HG03066 (cell line): ENCODE results near the gene CSPG4.
A peak's percentile ranks its signal among the peaks of the same experiment; 100 is the strongest.
"Not testable (repeated sequence)": the region's sequence is repeated elsewhere in the genome, so short reads cannot be mapped to it uniquely, and the experiment has no call there.

Source experiments
- ATAC-seq: cut with Tn5 transposase; IDR thresholded peaks from one replicate; pipeline ENCODE4 v1.9.1; 2021; ENCODE audit warnings: low read depth; ENCODE audit not compliant: unreplicated experiment

Gene CSPG4, protein sequence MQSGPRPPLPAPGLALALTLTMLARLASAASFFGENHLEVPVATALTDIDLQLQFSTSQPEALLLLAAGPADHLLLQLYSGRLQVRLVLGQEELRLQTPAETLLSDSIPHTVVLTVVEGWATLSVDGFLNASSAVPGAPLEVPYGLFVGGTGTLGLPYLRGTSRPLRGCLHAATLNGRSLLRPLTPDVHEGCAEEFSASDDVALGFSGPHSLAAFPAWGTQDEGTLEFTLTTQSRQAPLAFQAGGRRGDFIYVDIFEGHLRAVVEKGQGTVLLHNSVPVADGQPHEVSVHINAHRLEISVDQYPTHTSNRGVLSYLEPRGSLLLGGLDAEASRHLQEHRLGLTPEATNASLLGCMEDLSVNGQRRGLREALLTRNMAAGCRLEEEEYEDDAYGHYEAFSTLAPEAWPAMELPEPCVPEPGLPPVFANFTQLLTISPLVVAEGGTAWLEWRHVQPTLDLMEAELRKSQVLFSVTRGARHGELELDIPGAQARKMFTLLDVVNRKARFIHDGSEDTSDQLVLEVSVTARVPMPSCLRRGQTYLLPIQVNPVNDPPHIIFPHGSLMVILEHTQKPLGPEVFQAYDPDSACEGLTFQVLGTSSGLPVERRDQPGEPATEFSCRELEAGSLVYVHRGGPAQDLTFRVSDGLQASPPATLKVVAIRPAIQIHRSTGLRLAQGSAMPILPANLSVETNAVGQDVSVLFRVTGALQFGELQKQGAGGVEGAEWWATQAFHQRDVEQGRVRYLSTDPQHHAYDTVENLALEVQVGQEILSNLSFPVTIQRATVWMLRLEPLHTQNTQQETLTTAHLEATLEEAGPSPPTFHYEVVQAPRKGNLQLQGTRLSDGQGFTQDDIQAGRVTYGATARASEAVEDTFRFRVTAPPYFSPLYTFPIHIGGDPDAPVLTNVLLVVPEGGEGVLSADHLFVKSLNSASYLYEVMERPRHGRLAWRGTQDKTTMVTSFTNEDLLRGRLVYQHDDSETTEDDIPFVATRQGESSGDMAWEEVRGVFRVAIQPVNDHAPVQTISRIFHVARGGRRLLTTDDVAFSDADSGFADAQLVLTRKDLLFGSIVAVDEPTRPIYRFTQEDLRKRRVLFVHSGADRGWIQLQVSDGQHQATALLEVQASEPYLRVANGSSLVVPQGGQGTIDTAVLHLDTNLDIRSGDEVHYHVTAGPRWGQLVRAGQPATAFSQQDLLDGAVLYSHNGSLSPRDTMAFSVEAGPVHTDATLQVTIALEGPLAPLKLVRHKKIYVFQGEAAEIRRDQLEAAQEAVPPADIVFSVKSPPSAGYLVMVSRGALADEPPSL (N-terminal part only)

DNA sequence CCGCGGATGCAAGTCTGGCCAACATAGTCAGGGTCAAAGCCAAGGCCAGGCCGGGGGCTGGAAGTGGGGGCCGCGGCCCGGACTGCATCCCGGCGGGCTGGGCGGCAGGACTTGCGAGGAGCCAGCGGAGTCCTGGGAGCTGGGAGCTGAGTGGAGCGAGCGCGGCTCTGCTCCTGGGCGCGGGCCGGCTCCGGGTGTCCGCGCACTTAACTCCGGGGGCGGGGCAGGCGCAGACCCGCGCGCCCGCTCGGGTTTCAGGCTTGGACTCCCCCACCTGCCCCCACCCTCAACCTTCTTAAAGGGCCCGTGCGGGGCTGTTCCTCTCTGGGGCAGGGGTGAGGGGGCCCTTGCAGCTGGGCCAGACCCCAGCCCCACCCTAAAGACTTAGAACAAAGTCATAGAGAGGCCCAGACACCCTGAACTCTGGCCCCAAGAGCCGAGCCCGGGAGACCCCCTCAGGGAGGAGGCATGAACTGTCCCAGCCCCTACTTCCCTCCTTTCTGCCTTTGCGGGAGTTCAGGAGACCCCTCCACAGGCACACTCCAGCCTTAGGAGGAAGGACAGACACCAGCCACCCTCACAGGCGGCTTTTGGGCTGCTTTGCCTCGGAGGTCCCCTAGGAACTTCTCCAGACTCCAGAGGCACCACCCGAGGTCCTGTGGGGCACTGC, at the start of gene CSPG4:
Gene CSPG4 (minus strand): TSS at position 181 of the 670 bp plus-strand sequence. CDS start 93 bp downstream, at position 88.
- ATAC-seq: no peak

DNA sequence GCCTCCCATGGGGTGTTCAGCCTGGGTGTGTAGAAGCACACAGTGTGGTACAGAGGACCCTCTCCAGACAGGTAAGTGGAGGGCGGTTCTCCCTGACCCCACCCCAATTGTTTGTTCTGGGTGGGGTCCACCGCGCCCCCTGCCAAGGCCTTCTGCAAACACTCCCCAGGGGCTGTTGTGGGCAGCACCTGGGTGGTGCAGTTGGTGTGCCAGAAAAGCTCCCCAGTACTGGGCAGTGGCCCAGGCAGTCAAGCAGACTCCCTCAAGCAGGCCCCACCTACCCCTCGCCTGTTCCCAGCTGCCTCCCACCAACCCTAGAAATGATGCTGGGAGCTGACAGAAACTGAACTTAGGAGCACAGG, 49.7 kb upstream of the CSPG4 start:
- not testable (repeated sequence) for ATAC-seq

DNA sequence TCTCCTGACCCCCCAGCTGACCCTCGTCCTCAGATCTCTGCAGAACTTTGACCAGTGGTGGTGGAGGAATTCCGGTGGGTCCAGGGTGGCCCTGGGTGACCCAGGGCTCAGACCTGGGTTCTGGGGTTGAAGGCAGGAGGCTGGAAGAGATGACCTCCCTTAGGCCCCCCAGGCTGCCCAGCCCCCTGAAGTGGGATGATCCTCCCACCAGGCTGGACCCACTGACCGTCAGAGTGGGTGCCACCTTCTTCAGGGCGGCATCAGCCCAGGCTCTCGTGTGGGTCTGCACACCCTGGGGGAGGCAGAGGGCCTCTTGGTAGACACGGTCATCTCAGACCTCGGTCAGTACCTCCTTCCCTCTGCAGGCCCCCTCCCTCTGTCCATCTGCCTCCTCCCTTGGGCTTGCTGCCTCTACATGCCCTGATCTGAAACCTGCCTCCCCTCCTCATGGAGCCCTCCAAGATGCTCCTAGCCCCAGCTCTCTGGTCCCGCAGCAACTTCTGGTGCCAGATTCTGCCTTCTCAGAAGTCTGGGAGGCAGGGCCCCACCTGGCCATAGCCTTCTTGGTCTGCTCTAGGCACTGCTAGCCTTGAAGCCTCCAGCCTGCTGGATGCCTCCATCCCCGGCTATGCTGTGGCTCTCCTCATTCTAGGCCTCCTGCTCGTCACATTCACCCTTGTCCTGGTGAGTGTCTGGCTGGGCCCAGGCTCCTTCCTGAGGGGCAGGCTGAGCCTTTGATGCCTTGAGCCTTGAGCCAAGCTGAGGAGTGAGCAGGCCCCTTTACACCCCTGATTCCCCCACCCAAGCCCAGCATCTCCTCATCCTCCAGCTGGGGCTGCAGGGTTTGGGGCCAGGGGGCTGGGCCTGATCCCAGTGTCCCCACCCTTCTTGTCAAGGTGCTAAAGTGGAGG, 49.1 kb upstream of the CSPG4 start:
- no peak for ATAC-seq

DNA sequence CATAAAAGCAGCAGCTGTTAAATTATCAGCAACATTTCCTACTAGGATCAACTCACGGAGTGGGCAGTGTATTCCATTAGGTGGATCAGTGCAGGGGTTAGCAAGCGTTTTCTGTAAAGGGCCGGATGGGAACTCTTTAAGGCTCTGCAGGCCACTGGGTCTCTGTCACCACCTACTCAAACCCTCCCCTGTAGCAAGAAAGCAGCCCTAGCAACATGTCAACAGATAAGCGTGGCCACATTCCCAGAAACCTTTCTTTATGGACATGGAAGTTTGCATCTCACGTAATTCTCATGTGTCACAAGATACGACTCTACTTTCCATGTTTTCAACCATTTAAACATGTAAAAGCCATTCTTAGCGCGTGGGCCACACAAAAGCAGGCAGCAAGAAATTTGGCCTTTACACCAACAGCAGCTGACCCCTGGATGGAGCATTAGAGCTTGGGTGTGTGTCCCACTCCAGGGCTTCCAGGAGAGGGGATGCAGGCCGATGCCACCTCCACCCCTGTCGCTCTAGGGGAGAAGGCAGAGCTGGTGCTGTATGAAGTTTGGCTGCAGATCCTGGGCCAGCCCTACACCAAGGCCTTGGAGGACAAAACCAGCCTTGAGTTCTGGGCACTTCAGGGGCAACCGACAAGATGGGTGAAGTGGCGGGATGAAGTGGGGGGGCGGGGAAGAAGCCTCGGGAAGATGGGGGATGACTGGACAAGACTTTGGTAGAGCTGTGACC, 48.2 kb upstream of the CSPG4 start:
- no peak for ATAC-seq

DNA sequence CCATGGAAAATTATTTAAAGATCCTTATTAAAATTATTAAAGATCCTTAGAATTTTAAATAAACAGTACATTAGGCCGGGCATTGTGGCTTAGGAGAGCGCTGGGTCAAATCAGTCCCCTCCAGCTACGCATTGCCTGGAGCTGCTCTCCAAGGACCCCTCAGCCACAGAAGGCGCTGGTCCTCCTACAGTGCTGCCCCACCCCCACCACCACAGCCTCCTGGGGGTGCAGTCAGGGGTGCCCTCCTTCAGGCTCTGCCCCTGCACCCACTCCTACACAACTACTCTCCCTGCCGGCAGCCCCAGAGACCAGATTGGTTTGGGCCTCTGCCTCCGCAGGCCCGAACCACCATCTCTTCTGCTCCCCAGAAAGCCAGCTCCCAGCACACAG, 47.5 kb upstream of the CSPG4 start:
- ATAC-seq: not testable (repeated sequence)

DNA sequence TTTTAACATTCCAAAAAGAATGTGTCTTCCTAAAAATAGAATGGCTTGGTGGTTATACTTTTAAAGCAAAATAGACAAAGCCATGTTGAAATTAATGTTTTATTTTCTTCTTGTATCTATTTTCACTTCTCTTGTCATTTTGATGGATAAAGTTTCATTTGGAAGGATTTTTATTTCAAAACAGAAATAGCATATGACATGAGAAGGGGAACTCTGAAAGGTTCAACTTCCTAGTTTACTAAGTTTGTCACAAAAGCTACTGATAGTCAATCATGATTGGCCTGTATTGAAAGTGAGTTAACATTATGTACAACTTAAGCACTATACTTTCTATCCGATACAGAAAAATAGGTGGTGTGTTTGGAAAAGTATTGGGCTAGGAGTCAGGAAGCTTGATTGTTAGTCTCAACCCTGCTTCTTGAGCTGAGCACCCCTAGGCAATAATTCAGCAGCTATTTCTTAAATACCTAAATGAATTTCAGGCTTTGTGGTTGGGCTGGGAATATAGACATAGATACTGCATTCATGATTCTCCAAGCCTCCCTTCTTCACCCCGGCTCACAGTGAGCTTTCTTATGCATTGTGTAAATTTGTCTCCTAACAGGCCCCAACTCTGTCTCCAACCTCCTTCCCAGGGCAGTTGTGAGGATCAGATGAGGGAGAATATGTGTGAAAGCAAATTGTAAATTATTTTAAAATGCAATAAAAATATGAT, 46.9 kb upstream of the CSPG4 start:
- ATAC-seq: no peak

DNA sequence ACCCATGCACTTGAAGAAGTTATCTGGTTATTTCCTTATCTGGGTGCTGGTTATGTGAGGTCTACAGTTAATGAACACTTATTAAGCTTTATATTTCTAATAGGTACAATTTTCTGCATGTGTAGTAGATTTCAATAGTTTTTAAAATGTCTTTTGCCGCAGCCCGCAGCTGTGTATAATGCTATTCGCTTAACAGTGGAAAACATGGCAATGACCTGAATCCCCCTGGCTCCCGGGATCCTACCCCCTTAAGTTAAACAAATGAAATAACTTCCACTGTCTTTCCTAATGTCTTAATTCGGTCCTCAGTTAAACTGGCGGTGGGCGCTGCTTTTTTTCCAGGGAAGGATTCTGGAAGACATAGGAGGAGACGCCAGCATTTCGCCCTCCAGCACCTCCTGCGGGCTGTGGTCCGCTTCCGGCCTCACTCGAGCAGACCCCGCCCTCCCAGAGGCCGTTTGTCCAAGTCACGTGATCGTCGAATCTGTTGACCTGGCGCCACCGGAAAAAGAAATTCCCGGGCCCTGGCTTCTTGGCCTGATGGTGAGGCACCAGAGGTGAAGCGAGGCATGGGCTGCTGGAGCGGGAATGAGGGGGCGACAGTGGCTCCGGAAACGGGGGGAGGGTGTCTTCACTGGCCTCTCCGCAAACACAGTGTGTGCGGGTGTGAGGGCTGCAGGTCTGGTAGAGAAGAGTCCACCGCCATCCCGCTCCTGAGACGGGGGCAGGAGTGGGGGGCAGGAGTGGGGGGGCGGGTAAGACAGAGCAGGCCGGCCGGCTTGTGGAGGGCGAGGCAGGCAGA, 45.6 kb upstream of the CSPG4 start:
- ATAC-seq: peak; percentile 84

DNA sequence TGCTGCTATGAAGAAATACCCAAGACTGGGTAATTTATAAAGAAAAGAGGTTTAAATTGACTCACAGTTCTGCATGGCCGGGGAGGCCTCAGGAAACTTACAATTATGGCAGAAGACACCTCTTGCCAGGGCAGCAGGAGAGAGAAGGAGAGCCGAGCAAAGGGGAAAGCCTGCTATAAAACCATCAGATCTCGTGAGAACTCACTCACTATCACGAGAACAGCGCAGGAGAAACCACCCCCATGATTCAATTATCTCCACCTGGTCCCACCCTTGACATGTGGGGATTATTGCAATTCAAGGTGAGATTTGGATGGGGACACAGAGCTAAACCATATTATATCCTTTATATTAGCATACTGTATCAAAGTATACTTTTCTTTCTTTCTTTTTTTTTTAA, 42.2 kb upstream of the CSPG4 start:
- not testable (repeated sequence) for ATAC-seq

DNA sequence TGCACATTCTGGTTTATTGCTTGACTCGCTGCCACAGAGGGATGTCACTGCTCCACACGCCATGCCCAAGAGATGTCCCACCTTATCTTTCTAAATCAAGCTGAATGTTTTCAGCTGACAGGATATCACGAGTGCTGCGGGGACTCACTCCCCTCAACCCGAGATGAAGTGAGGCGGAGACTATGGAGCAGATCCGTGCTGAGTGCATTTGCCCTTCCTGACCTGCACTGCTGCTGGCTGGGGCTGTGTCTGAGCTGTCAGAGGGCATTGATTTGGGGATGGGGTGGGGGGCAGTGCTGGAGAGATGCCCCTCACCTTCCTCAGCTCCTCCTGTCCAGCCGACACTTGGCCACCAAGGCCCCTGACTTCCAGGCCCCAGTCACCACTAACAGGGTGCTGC, 40.5 kb upstream of the CSPG4 start:
- ATAC-seq: no peak

DNA sequence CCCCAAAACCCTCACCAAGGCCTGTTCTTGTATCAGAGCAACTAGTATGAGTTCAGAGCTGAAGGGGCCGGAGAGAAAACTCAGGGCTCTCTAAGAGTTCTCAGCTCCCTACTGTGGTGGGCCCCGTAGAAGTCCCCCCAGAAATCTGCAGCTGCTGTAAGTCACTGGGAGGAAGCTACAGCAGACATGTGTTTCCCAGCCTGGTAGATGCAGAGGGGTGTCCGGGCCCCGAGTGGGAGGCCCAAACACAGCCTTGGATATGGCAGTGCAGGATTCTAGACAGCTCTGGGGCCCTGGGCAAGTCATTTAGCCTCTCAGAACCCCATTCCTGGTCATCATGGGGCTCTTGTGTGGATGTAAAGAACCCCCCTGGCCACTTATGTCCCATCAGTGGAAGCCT, 39.2 kb upstream of the CSPG4 start:
- ATAC-seq: no peak

DNA sequence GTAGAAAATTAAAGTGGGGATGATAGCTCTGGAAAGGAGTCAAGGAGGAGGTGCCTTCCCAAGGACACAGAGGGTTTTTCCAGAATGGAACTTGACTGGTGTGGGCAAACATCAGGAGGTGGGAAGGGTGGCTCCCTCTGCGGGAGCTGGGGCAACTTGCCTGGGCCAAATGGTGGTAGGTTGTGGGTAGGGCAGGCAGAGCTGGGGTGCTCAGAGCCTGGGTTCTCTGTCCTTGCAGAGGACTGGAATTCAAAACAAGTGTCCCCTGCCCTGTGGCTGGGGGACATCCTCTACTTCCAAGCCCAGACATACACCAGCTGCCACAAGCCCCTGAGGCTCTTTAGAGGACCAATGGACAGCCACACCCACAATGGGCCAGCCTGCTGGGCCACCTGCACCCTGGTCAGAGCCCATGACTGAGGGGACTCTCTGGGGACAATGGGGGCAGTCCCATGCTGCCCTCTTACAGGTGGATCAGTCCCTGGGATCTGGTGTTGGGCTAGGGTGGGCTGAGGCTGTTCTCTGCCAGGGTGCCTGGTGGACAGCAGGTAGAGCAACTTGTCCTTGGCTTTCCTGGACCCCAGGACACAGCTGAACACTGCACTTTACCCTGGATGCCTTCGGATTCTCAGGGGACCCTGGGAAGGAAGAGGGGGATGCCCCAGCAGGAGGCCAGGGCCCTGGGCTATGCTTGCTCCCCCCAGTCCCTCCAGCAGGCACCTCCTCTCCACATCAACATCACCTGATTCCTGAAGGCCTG, 38.6 kb upstream of the CSPG4 start:
- no peak for ATAC-seq

DNA sequence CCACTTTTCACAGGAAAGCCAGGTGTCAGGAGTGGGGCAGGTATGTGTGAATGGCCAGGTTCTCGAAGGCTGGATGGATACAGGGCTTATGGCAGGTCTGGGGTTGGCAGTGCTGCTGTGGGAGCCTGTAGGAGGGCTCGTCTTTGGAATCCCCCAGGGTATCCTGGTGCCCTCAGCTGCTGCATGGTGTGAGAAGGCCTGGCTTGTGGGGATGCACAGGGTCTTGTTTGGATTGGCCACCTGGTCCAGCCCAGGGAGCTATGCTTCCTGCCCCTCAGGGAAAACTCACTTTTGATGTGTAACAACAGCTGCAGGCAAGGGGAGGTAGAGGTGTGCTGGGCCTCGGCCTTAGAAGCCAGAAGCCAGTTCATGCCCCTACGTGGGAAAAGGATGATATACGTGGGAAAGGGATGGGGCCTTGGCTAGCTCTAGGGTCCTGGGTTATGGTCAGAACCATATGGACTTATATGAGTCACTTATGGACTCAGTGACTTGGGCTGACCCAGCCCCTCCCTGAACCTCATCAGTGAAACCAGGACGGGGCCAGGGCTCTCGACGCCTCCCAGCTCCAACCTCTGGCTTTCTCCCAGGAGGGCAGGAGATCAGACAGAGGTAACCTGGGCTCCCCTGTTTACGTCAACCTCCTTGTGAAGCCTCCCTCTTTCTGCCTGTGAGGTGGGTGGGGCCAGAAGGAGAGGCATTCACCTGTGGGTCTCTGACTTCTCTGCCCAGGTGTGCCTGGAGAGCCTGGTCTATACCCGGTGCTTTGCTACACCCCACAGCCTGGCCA, 37.8 kb upstream of the CSPG4 start:
- ATAC-seq: no peak

DNA sequence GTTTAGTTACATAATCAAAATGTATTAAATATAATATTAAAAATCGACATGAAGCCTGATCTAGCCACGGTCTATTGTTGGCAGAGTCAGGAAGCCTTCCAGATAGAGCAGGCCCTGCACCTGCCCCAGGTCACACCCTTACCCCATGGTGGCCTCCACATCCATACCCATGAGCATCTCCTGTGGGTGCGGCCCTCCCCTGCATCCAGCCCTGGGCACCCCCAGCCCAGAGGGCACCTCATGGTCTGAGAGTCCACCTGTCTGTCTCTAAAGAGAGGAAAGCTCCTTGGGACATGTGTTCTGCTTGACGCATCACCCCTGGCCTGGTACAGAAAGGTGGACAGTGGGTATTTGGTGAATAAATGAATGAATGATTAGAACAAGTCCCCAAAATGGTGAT, 37.2 kb upstream of the CSPG4 start:
- no peak for ATAC-seq

DNA sequence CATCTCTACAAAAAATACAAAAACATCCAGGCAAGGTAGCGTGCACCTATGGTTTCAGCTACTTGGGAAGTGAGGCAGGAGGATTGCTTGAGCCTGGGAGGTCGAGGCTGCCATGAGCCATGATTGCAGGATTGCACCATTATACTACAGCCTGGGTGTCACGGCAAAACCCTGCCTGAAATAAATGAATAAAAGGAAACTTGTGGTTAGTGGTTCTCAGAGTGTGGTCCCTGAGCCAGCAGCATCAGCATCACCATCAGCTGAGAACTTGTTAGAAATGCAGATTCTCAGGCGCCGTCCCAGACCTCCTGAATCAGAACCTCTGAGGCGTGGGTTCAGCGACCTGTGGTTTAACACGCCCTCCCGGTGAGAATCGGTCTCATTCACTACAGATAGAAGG, 36.2 kb upstream of the CSPG4 start:
- ATAC-seq: not testable (repeated sequence)

DNA sequence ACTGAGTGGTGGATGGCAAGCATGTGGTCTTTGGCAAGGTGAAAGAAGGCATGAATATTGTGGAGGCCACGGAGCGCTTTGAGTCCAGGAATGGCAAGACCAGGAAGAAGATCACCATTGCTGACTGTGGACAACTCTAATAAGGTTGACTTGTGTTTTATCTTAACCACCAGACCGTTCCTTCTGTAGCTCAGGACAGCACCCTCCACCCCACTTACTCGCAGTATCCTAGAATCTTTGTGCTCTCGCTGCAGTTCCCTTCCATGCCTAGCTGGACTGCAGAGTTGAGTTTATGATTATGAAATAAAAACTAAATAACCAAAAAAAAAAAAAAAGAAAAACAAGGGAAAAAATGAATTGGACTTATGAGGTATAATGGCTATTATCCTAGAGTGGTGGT, 34.5 kb upstream of the CSPG4 start:
- not testable (repeated sequence) for ATAC-seq

DNA sequence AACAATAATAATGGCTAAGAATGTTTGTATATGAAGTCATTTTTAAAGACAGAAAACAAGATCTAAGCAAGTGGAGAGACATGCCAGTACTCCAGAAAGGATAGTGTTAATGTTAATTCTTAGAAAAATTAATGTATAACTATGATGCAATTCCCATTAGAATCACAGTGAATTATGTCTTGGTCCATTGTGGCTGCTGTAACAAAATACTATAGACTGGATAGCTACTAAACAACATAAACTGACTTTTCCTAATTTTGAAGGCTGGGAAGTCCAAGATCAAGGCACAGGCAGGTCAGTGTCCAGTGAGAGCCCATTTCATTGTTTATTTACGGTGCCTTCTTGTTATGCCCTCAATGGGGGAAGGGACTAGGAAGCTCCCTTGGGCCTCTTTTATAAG, 32.7 kb upstream of the CSPG4 start:
- no peak for ATAC-seq
